ENCODE results near the gene PSME2.

DNA sequence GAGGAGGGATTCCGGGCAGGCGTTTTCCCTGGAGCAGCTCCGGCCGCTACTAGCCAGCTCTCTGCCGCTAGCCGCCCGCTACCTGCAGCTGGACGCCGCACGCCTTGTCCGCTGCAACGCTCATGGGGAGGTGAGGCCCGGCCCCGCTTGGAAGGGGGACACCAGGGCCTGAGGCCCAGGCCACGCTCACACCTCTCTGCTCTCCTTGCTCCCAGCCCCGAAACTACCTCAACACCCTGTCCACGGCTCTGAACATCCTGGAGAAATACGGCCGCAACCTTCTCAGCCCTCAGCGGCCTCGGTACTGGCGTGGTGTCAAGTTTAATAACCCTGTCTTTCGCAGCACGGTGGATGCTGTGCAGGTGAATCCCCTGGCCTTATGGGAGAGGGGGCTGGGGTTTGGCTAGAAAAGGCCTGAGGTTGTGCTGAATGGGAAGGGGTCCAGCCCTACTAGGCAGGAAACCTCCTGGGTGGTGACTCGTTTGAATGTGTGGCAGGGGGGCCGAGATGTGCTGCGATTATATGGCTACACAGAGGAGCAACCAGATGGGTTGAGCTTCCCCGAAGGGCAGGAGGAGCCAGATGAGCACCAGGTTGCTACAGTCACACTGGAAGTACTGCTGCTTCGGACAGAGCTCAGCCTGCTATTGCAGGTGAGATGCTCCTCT is 1.5 kb upstream of the PSME2 start:
- TF ChIP-seq, protein P1, sequence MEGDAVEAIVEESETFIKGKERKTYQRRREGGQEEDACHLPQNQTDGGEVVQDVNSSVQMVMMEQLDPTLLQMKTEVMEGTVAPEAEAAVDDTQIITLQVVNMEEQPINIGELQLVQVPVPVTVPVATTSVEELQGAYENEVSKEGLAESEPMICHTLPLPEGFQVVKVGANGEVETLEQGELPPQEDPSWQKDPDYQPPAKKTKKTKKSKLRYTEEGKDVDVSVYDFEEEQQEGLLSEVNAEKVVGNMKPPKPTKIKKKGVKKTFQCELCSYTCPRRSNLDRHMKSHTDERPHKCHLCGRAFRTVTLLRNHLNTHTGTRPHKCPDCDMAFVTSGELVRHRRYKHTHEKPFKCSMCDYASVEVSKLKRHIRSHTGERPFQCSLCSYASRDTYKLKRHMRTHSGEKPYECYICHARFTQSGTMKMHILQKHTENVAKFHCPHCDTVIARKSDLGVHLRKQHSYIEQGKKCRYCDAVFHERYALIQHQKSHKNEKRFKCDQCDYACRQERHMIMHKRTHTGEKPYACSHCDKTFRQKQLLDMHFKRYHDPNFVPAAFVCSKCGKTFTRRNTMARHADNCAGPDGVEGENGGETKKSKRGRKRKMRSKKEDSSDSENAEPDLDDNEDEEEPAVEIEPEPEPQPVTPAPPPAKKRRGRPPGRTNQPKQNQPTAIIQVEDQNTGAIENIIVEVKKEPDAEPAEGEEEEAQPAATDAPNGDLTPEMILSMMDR (optimal IDR thresholded peaks at IDR 0.05 in 1 of 3, IDR thresholded peaks at IDR 0.05 in 1 of 3, conservative IDR thresholded peaks at IDR 0.05 in 1 of 3; ENCODE audit: extremely low read depth in 1 of 3, insufficient read depth in 2 of 3, low read length in 3 of 3), result no peak
- no peak for TF ChIP-seq EZH2 (IDR thresholded peaks at IDR 0.05; ENCODE audit: low read length)
